ENCODE measurements around the gene C17orf100. TPM values are rescaled to one million over a fixed set of nuclear protein-coding genes. Genes with fewer than 3 reads are reported as not detected.
A peak's percentile ranks its signal among the peaks of the same experiment; 100 is the strongest.

The C17orf100 gene
- total RNA-seq, 4 donors from 2014 or later, result 1.9 to 3.3 (median 2.4) TPM

- WGBS, result 4% methylated on average over 16 of the region's 20 CpGs
- no peaks in the 10 kb centered on the region for H3K27me3 ChIP-seq
- H3K27ac ChIP-seq, result peak overlapping the region; percentile 86
- peak overlapping the region; percentile 89 for H3K4me3 ChIP-seq
- no peak for TF ChIP-seq CTCF (IDR thresholded peaks at IDR 0.05)
- no peak for TF ChIP-seq EP300 (IDR thresholded peaks at IDR 0.05)
- TF ChIP-seq POLR2AphosphoS5 (IDR thresholded peaks at IDR 0.05), result no peak
- no peak for TF ChIP-seq POLR2A (IDR thresholded peaks at IDR 0.05)
- DNase-seq (ENCODE audit: low spot score in 2 of 2), result no peak
- H3K4me1 ChIP-seq, result peaks cover 61% of the 10 kb centered on the region
- peaks cover 17% of the 10 kb centered on the region for H3K36me3 ChIP-seq
- H3K9me3 ChIP-seq, result no peaks in the 10 kb centered on the region
Measured at GRCh38 chr17:6641247-6641863, 10.2 kb upstream of the C17orf100 start.

- Histone ChIP-seq H3K36me3 (peaks cover 22% of the 10 kb centered on the region), H3K27ac (peak overlapping the region; percentile 4), H3K9me3 (no peaks in the 10 kb centered on the region), H3K27me3 (no peaks in the 10 kb centered on the region), H3K4me3 (no peak overlapping the region), H3K4me1 (peaks cover 66% of the 10 kb centered on the region)
- no peak for TF ChIP-seq POLR2A (IDR thresholded peaks at IDR 0.05)
- no peak for TF ChIP-seq POLR2AphosphoS5 (IDR thresholded peaks at IDR 0.05)
- 36% methylated on average over 2 of the region's 2 CpGs for WGBS
- DNase-seq (ENCODE audit: low spot score in 2 of 2), result no peak
Measured at GRCh38 chr17:6642592-6642991, 9.0 kb upstream of the C17orf100 start.

GRCh38 chr17:6643451-6644125, 8.0 kb upstream of the C17orf100 start:
- H3K4me3 ChIP-seq, result no peak overlapping the region
- peaks cover 57% of the 10 kb centered on the region for H3K4me1 ChIP-seq
- TF ChIP-seq CTCF (IDR thresholded peaks at IDR 0.05) (no peak), POLR2A (IDR thresholded peaks at IDR 0.05) (no peak)
- H3K9me3 ChIP-seq, result no peaks in the 10 kb centered on the region
- no peaks in the 10 kb centered on the region for H3K27me3 ChIP-seq
- DNase-seq (ENCODE audit: low spot score in 2 of 2), result no peak
- no peak overlapping the region for H3K27ac ChIP-seq
- WGBS, result 39% methylated on average over 5 of the region's 5 CpGs
- peaks cover 32% of the 10 kb centered on the region for H3K36me3 ChIP-seq

- TF ChIP-seq CTCF (IDR thresholded peaks at IDR 0.05) (no peak), EP300 (IDR thresholded peaks at IDR 0.05) (no peak), POLR2A (IDR thresholded peaks at IDR 0.05) (no peak), POLR2AphosphoS5 (IDR thresholded peaks at IDR 0.05) (no peak)
- Histone ChIP-seq H3K27ac (no peak overlapping the region), H3K36me3 (peaks cover 35% of the 10 kb centered on the region), H3K27me3 (no peaks in the 10 kb centered on the region), H3K9me3 (no peaks in the 10 kb centered on the region), H3K4me1 (peaks cover 49% of the 10 kb centered on the region), H3K4me3 (no peak overlapping the region)
- DNase-seq (ENCODE audit: low spot score in 2 of 2), result no peak
Measured at GRCh38 chr17:6648181-6648580, 3.4 kb upstream of the C17orf100 start.

GRCh38 chr17:6651919-6652452, 424 bp downstream of the C17orf100 start:
- peaks cover 12% of the 10 kb centered on the region for H3K27me3 ChIP-seq
- H3K9me3 ChIP-seq, result no peaks in the 10 kb centered on the region
- H3K36me3 ChIP-seq, result peaks cover 13% of the 10 kb centered on the region
- WGBS, result 15% methylated on average over 4 of the region's 47 CpGs
- peak overlapping the region; percentile 80 for H3K4me3 ChIP-seq
- TF ChIP-seq EP300 (IDR thresholded peaks at IDR 0.05) (peak; percentile 17), POLR2AphosphoS5 (IDR thresholded peaks at IDR 0.05) (no peak)
- peaks cover 52% of the 10 kb centered on the region for H3K4me1 ChIP-seq
- peak overlapping the region; percentile 93 for H3K27ac ChIP-seq
- DNase-seq (ENCODE audit: low spot score in 2 of 2), result peak in 1 of 2 donors; percentile 82

Measured in suprapubic skin (tissue), 4 donors.